Karpas-422 (cell line): Measurements from ENCODE around the gene TBL2. TPM values are rescaled to one million over a fixed set of nuclear protein-coding genes. Genes with fewer than 3 reads are reported as not detected.
A peak's percentile ranks its signal among the peaks of the same experiment; 100 is the strongest.
"Not testable (repeated sequence)": the region's sequence is repeated elsewhere in the genome, so short reads cannot be mapped to it uniquely, and the experiment has no call there.

Source experiments
- DNase-seq: peaks from one replicate; pipeline ENCODE4 v3.0.0-alpha.2; 2015
- H2AFZ ChIP-seq: fragments of 200-600 bp; sonication (generic); 2 replicates; pipeline ENCODE4 v1.6.1; 2014; ENCODE audit warnings: antibody characterized with exemption, low read length, mixed read lengths
- H3K27ac ChIP-seq: fragments of 200-600 bp; sonication (generic); 2 replicates; pipeline ENCODE4 v1.5.1; 2014; ENCODE audit warnings: mild to moderate bottlenecking, low read length, moderate library complexity
- H3K27me3 ChIP-seq: fragments of 200-600 bp; sonication (generic); 2 replicates; pipeline ENCODE4 v1.6.1; 2014; ENCODE audit warnings: low read length, mixed read lengths
- H3K36me3 ChIP-seq: fragments of 200-600 bp; sonication (generic); 2 replicates; pipeline ENCODE4 v1.6.1; 2014; ENCODE audit warnings: low read length, mixed read lengths; ENCODE audit not compliant: insufficient read depth
- H3K4me1 ChIP-seq: fragments of 200-600 bp; sonication (generic); 2 replicates; pipeline ENCODE4 v1.6.1; 2014; ENCODE audit warnings: mild to moderate bottlenecking, low read length, mixed read lengths
- H3K4me2 ChIP-seq: fragments of 200-600 bp; sonication (generic); 2 replicates; pipeline ENCODE4 v1.6.1; 2014; ENCODE audit warnings: low read length, low read depth, mild to moderate bottlenecking; ENCODE audit not compliant: poor library complexity, severe bottlenecking
- H3K4me3 ChIP-seq: fragments of 200-600 bp; sonication (generic); 2 replicates; pipeline ENCODE4 v1.5.1; 2014; ENCODE audit warnings: mild to moderate bottlenecking, antibody characterized with exemption, low read length, mixed read lengths
- H3K79me2 ChIP-seq: fragments of 200-600 bp; sonication (generic); 2 replicates; pipeline ENCODE4 v1.6.1; 2014; ENCODE audit warnings: mild to moderate bottlenecking, low read length, mixed read lengths
- H3K9ac ChIP-seq: fragments of 200-600 bp; sonication (generic); 2 replicates; pipeline ENCODE4 v1.6.0; 2014; ENCODE audit warnings: low read length
- H3K9me2 ChIP-seq: fragments of 200-600 bp; sonication (generic), shearing (Covaris generic); replicated peaks from 2 replicates; pipeline ENCODE4 v1.6.0; 2014; ENCODE audit warnings: mild to moderate bottlenecking, low read length, moderate library complexity; ENCODE audit not compliant: insufficient read depth
- H3K9me3 ChIP-seq: fragments of 300-700, 200-600 bp; sonication (generic); 2 replicates; pipeline ENCODE4 v1.6.1; 2014; ENCODE audit warnings: low read length, mixed read lengths
- H4K20me1 ChIP-seq: fragments of 200-600 bp; sonication (generic); 2 replicates; pipeline ENCODE4 v1.6.1; 2014; ENCODE audit warnings: mild to moderate bottlenecking, antibody characterized with exemption, low read length, low read depth; ENCODE audit not compliant: insufficient read depth
- total RNA-seq: library from RNA; depleted of rRNA; stranded (reverse); fragments of >200 nt; shearing (Covaris generic); gene quantifications from 2 replicates; pipeline ENCODE4 v1.2.3, GENCODE V29; 2014; ENCODE audit warnings: low replicate concordance

TBL2 gene
- total RNA-seq, 1 experiment from 2014 or later = 27.5 TPM

- no peaks in the 10 kb centered on the region for H4K20me1 ChIP-seq
- H3K9me3 ChIP-seq = no peaks in the 10 kb centered on the region
Measured at GRCh38 chr7:73582664-73583202, 4.4 kb upstream of the TBL2 start.

GRCh38 chr7:73581006-73581405 lies 2.6 kb upstream of the TBL2 start:
- H3K4me2 ChIP-seq, H3K36me3 ChIP-seq, H3K27me3 ChIP-seq, H3K4me3 ChIP-seq, DNase-seq, H3K9me2 ChIP-seq, H2AFZ ChIP-seq, H3K9me3 ChIP-seq, H3K9ac ChIP-seq, H3K27ac ChIP-seq, H4K20me1 ChIP-seq: not testable (repeated sequence)
- Histone ChIP-seq H3K4me1 (peaks cover 21% of the 10 kb centered on the region), H3K79me2 (peaks cover 21% of the 10 kb centered on the region)

More at GRCh38 chr7:73582664-73583202, 4.4 kb upstream of the TBL2 start:
- no peak overlapping the region for H3K4me3 ChIP-seq
- H3K9me2 ChIP-seq = no peaks in the 10 kb centered on the region
- H3K9ac ChIP-seq = no peak overlapping the region
- H3K4me2 ChIP-seq = no peak overlapping the region
- no peaks in the 10 kb centered on the region for H3K36me3 ChIP-seq
- peaks cover 10% of the 10 kb centered on the region for H3K4me1 ChIP-seq
- no peak overlapping the region for H3K27ac ChIP-seq
- DNase-seq = no peak
- H2AFZ ChIP-seq = no peak overlapping the region
- H3K79me2 ChIP-seq = peaks cover 6% of the 10 kb centered on the region
- H3K27me3 ChIP-seq = no peaks in the 10 kb centered on the region

- H3K4me3 ChIP-seq = peak overlapping the region; percentile 96
- no peaks in the 10 kb centered on the region for H4K20me1 ChIP-seq
- H3K27ac ChIP-seq = peak overlapping the region; percentile 35; the same call in 1 of the 2 replicates
- no peaks in the 10 kb centered on the region for H3K27me3 ChIP-seq
- H3K36me3 ChIP-seq = peaks cover 15% of the 10 kb centered on the region
- H3K79me2 ChIP-seq = peaks cover 26% of the 10 kb centered on the region
- peak overlapping the region; percentile 96 for H3K9ac ChIP-seq
- peaks cover 21% of the 10 kb centered on the region for H3K4me1 ChIP-seq
- H3K9me2 ChIP-seq = no peaks in the 10 kb centered on the region
- H3K4me2 ChIP-seq = peak overlapping the region; percentile 87
- no peaks in the 10 kb centered on the region for H3K9me3 ChIP-seq
- H2AFZ ChIP-seq = 0 out of 2 replicates have a peak overlapping the region, but pooled peaks have one; percentile 28
- DNase-seq = peak; percentile 61
Measured at GRCh38 chr7:73577627-73578341, 595 bp downstream of the TBL2 start.

GRCh38 chr7:73573791-73574190 lies 4.6 kb downstream of the TBL2 start:
- H3K9ac ChIP-seq = no peak overlapping the region
- H3K36me3 ChIP-seq = peaks cover 21% of the 10 kb centered on the region
- H2AFZ ChIP-seq = no peak overlapping the region
- DNase-seq = no peak
- no peaks in the 10 kb centered on the region for H3K27me3 ChIP-seq
- peaks cover 26% of the 10 kb centered on the region for H3K79me2 ChIP-seq
- no peak overlapping the region for H3K4me3 ChIP-seq
- H3K4me1 ChIP-seq = peaks cover 11% of the 10 kb centered on the region
- no peaks in the 10 kb centered on the region for H3K9me3 ChIP-seq
- no peaks in the 10 kb centered on the region for H4K20me1 ChIP-seq
- H3K27ac ChIP-seq = no peak overlapping the region
- no peak overlapping the region for H3K4me2 ChIP-seq
- H3K9me2 ChIP-seq = no peaks in the 10 kb centered on the region

- H3K9me2 ChIP-seq = no peaks in the 10 kb centered on the region
- no peak overlapping the region for H3K27ac ChIP-seq
- DNase-seq = no peak
- H3K79me2 ChIP-seq = peaks cover 25% of the 10 kb centered on the region
- no peaks in the 10 kb centered on the region for H3K9me3 ChIP-seq
- no peak overlapping the region for H3K4me3 ChIP-seq
- H4K20me1 ChIP-seq = no peaks in the 10 kb centered on the region
- H3K27me3 ChIP-seq = no peaks in the 10 kb centered on the region
- peaks cover 11% of the 10 kb centered on the region for H3K4me1 ChIP-seq
- H3K4me2 ChIP-seq = no peak overlapping the region
- H3K9ac ChIP-seq = no peak overlapping the region
- H3K36me3 ChIP-seq = peaks cover 21% of the 10 kb centered on the region
- H2AFZ ChIP-seq = no peak overlapping the region
Measured at GRCh38 chr7:73573276-73573675, 5.1 kb downstream of the TBL2 start.

- Histone ChIP-seq H3K79me2 (peaks cover 20% of the 10 kb centered on the region), H3K9ac (no peak overlapping the region), H3K4me1 (peaks cover 11% of the 10 kb centered on the region), H3K9me3 (no peaks in the 10 kb centered on the region), H3K9me2 (no peaks in the 10 kb centered on the region), H3K4me2 (no peak overlapping the region), H3K27me3 (no peaks in the 10 kb centered on the region), H3K36me3 (peaks cover 21% of the 10 kb centered on the region), H3K4me3 (no peak overlapping the region), H3K27ac (no peak overlapping the region), H4K20me1 (no peaks in the 10 kb centered on the region), H2AFZ (no peak overlapping the region)
- DNase-seq = no peak
Measured at GRCh38 chr7:73572767-73573186, 5.6 kb downstream of the TBL2 start.

GRCh38 chr7:73570977-73571376 lies 7.4 kb downstream of the TBL2 start:
- Histone ChIP-seq H3K9me2 (no peaks in the 10 kb centered on the region), H3K9ac (no peak overlapping the region), H3K27me3 (no peaks in the 10 kb centered on the region), H3K36me3 (peaks cover 21% of the 10 kb centered on the region), H3K79me2 (peaks cover 5% of the 10 kb centered on the region; the same call in 1 of the 2 replicates), H3K9me3 (no peaks in the 10 kb centered on the region), H2AFZ (no peak overlapping the region), H4K20me1 (no peaks in the 10 kb centered on the region), H3K4me1 (no peaks in the 10 kb centered on the region), H3K4me3 (no peak overlapping the region), H3K27ac (no peak overlapping the region), H3K4me2 (no peak overlapping the region)
- DNase-seq = no peak

GRCh38 chr7:73570521-73570920 lies 7.9 kb downstream of the TBL2 start:
- Histone ChIP-seq H3K27me3 (no peaks in the 10 kb centered on the region), H3K9ac (no peak overlapping the region), H3K79me2 (peaks cover 3% of the 10 kb centered on the region; the same call in 1 of the 2 replicates), H3K4me2 (no peak overlapping the region), H3K4me3 (no peak overlapping the region), H4K20me1 (no peaks in the 10 kb centered on the region), H3K27ac (no peak overlapping the region), H3K9me2 (no peaks in the 10 kb centered on the region), H3K4me1 (no peaks in the 10 kb centered on the region), H2AFZ (no peak overlapping the region), H3K36me3 (peaks cover 21% of the 10 kb centered on the region), H3K9me3 (no peaks in the 10 kb centered on the region)
- no peak for DNase-seq
